M059J (cell line): Measurements from ENCODE around the gene MKRN3. TPM values are rescaled to one million over a fixed set of nuclear protein-coding genes. Genes with fewer than 3 reads are reported as not detected.

ENCODE experiments used
- DNase-seq: peaks from one replicate; pipeline ENCODE4 v3.0.0-alpha.2; 2012; ENCODE audit warnings: low read depth
- total RNA-seq: library from RNA; depleted of rRNA; stranded (reverse); fragments of >200 nt; shearing (Covaris generic); gene quantifications from 2 replicates; pipeline ENCODE4 v1.2.3, GENCODE V29; 2014; rRNA removed

Gene MKRN3
- total RNA-seq, result 9.3 and 13.7 TPM in 2 replicates

GRCh38 chr15:23565395-23566070 is at the start of gene MKRN3:
MKRN3 (plus strand) TSS chr15:23565674; CDS start chr15:23565783, 109 bp downstream.
- DNase-seq, result peak; percentile 85

GRCh38 chr15:23516866-23517265 is 48.6 kb upstream of the MKRN3 start:
- no peak for DNase-seq

- peak; percentile 1 for DNase-seq
Measured at GRCh38 chr15:23518104-23518503, 47.4 kb upstream of the MKRN3 start.

- no peak for DNase-seq
Measured at GRCh38 chr15:23524816-23525215, 40.7 kb upstream of the MKRN3 start.

GRCh38 chr15:23529891-23530290 is 35.6 kb upstream of the MKRN3 start:
- DNase-seq, result no peak

GRCh38 chr15:23532024-23532423 is 33.5 kb upstream of the MKRN3 start:
- DNase-seq, result peak; percentile 52

- DNase-seq, result no peak
Measured at GRCh38 chr15:23536659-23537058, 28.8 kb upstream of the MKRN3 start.

- no peak for DNase-seq
Measured at GRCh38 chr15:23538648-23539047, 26.8 kb upstream of the MKRN3 start.

- DNase-seq, result no peak
Measured at GRCh38 chr15:23539892-23540291, 25.6 kb upstream of the MKRN3 start.

GRCh38 chr15:23546158-23546557 is 19.3 kb upstream of the MKRN3 start:
- no peak for DNase-seq

- no peak for DNase-seq
Measured at GRCh38 chr15:23548071-23548470, 17.4 kb upstream of the MKRN3 start.

- DNase-seq, result no peak
Measured at GRCh38 chr15:23561914-23562313, 3.6 kb upstream of the MKRN3 start.

- DNase-seq, result peak; percentile 34
Measured at GRCh38 chr15:23564821-23565394, 566 bp upstream of the MKRN3 start.

- DNase-seq, result peak; percentile 50
Measured at GRCh38 chr15:23566071-23566554, 639 bp downstream of the MKRN3 start.

- peak; percentile 71 for DNase-seq
Measured at GRCh38 chr15:23566651-23567050, 1.2 kb downstream of the MKRN3 start.

GRCh38 chr15:23567921-23568320 is 2.4 kb downstream of the MKRN3 start:
- no peak for DNase-seq

GRCh38 chr15:23569151-23569925 is 3.9 kb downstream of the MKRN3 start:
- DNase-seq, result peak; percentile 52

- peak; percentile 22 for DNase-seq
Measured at GRCh38 chr15:23570486-23570885, 5.0 kb downstream of the MKRN3 start.

GRCh38 chr15:23572844-23573243 is 7.4 kb downstream of the MKRN3 start:
- DNase-seq, result no peak

GRCh38 chr15:23574742-23575141 is 9.3 kb downstream of the MKRN3 start:
- DNase-seq, result no peak

GRCh38 chr15:23576061-23576460 is 10.6 kb downstream of the MKRN3 start:
- no peak for DNase-seq

GRCh38 chr15:23578521-23579150 is 13.2 kb downstream of the MKRN3 start:
- no peak for DNase-seq
